ENCODE measurements around the gene BMP7.
"Not testable (repeated sequence)": the region's sequence is repeated elsewhere in the genome, so short reads cannot be mapped to it uniquely, and the experiment has no call there.

BMP7 gene

DNA sequence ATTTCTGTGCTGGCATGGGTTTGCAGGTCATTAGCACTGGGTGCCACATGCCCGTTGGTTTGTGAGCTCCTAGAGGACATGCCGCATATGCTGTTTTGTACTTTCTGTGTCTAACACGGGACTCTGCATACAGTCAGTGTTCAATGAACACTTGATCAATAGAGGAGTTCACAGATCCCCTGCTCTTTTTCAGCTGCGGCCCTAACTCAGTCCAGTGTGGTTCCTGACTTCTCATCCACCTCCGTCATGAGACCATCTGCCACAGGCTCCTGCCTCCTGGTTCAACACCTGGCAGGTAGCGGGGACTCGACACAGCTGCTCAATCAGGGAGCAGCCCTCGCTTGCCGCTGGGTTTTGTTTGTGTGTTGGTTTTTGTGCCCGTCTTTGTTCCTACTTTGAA, 13.8 kb upstream of the BMP7 start:
- no peaks in the 10 kb centered on the region for H3K36me3 ChIP-seq
- peaks cover 79% of the 10 kb centered on the region for H3K27me3 ChIP-seq
- no peaks in the 10 kb centered on the region for H3K9me3 ChIP-seq
- TF ChIP-seq, protein P1, sequence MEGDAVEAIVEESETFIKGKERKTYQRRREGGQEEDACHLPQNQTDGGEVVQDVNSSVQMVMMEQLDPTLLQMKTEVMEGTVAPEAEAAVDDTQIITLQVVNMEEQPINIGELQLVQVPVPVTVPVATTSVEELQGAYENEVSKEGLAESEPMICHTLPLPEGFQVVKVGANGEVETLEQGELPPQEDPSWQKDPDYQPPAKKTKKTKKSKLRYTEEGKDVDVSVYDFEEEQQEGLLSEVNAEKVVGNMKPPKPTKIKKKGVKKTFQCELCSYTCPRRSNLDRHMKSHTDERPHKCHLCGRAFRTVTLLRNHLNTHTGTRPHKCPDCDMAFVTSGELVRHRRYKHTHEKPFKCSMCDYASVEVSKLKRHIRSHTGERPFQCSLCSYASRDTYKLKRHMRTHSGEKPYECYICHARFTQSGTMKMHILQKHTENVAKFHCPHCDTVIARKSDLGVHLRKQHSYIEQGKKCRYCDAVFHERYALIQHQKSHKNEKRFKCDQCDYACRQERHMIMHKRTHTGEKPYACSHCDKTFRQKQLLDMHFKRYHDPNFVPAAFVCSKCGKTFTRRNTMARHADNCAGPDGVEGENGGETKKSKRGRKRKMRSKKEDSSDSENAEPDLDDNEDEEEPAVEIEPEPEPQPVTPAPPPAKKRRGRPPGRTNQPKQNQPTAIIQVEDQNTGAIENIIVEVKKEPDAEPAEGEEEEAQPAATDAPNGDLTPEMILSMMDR (IDR thresholded peaks at IDR 0.05), result no peak
- H3K4me3 ChIP-seq (ENCODE audit: low read depth in 1 of 2, low read length in 1 of 2), result no peak overlapping the region
- no peaks in the 10 kb centered on the region for H3K4me1 ChIP-seq (ENCODE audit: control insufficient read depth in 1 of 2, insufficient read depth in 1 of 2, low read depth in 1 of 2, low read length in 1 of 2)
- no peak overlapping the region for H3K27ac ChIP-seq

DNA sequence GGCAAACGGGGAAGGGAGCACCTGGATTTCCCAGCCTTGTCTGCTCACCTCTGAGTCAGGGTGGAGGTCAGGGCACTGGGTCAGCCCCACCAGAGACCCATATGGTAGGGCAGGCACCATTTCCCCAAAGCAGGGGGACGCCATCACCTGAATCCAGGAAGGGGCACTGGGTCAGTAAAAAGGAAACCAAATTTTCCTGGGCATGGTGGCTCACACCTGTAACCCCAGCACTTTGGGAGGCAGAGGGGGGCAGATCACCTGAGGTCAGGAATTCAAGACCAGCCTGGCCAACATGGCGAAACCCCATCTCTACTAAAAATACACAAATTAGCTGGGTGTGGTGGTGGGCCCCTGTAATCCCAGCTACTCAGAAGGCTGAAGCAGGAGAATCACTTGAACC, 13.1 kb upstream of the BMP7 start:
- H3K4me3 ChIP-seq (ENCODE audit: low read depth in 1 of 2, low read length in 1 of 2); H3K4me1 ChIP-seq (ENCODE audit: control insufficient read depth in 1 of 2, insufficient read depth in 1 of 2, low read depth in 1 of 2, low read length in 1 of 2); H3K27ac ChIP-seq; H3K36me3 ChIP-seq; H3K9me3 ChIP-seq: not testable (repeated sequence)
- peaks cover 79% of the 10 kb centered on the region for H3K27me3 ChIP-seq

DNA sequence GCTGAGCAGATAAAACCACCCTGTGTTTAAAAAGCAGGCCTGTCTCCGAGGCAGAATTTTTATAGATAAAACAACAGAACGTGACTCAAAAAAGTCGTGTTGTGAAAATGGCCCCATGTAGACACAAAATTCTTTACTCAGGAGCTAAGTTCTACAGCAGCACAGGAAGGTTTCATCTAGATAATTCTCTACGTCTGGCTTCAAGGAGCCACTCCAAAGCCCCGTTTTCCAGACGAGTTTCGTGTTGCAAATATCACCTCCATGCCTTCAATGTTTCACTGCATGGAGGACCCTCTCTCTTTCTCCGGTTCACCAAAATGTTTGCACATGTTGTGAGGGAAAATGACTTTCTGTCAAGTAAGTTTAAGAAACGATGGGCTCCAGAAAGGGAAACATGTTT, 12.0 kb upstream of the BMP7 start:
- Histone ChIP-seq H3K27me3 (peaks cover 77% of the 10 kb centered on the region), H3K4me3 (ENCODE audit: low read depth in 1 of 2, low read length in 1 of 2) (no peak overlapping the region)

DNA sequence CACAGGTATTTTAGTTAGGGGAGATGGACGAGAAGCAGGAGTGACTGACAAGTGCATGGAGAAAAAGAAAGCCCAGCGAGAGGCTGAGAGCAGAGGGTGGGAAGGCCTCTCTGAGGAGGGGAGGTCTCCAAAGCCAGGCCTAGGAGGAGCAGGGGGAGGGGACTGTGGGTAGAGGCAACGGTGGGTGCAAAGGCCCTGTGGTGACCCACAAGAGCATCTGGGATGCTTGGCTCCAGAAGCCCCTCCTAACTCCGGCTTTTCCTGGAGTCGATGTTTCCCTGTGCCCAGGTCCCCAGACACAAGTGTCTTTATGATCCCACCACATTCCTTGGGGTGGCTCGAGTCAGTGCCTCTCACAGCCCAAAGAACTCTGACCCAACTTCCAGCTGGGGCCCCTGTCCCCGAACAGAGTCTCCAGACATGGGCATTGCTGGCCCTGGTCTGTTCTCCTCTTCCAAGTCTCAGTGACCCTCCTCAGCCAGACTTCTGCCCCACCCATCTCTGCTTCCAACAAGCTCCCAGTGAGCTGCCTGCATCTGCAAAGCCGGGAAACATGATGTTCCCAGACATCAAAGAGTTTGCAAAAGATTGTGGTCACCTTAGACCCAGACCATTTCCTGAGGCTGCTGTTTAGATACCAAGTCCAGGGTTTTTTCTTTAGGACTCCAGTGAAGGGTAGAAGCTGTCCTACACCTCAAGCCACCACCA, 11.1 kb upstream of the BMP7 start:
- no peaks in the 10 kb centered on the region for H3K4me1 ChIP-seq (ENCODE audit: control insufficient read depth in 1 of 2, insufficient read depth in 1 of 2, low read depth in 1 of 2, low read length in 1 of 2)
- H3K9me3 ChIP-seq, result no peaks in the 10 kb centered on the region
- H3K36me3 ChIP-seq, result no peaks in the 10 kb centered on the region
- H3K27me3 ChIP-seq, result peaks cover 77% of the 10 kb centered on the region
- no peak overlapping the region for H3K4me3 ChIP-seq (ENCODE audit: low read depth in 1 of 2, low read length in 1 of 2)
- TF ChIP-seq, protein P1 (IDR thresholded peaks at IDR 0.05), result no peak
- H3K27ac ChIP-seq, result no peak overlapping the region

More for the DNA sequence above, 12.0 kb upstream of the BMP7 start:
- no peaks in the 10 kb centered on the region for H3K4me1 ChIP-seq (ENCODE audit: control insufficient read depth in 1 of 2, insufficient read depth in 1 of 2, low read depth in 1 of 2, low read length in 1 of 2)
- TF ChIP-seq, protein P1 (IDR thresholded peaks at IDR 0.05), result no peak
- H3K36me3 ChIP-seq, result no peaks in the 10 kb centered on the region
- H3K9me3 ChIP-seq, result no peaks in the 10 kb centered on the region
- H3K27ac ChIP-seq, result no peak overlapping the region

DNA sequence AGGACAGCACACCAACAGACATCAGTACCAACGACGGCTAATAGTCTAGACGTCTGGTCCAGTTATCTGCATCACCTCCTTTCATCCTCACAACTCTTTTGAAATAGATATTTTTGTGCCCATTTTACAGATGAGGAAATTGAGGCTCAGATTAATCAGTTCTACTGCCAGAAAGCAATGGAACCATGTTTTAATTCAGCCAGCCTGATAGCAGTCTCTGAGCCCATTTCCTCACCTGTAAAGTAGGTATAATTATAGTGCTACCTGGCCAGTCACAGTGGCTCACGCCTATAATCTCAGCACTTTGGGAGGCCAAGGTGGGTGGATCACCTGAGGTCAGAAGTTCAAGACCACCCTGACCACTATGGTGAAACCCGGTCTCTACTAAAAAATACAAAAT, 9.8 kb upstream of the BMP7 start:
- TF ChIP-seq, protein P1 (IDR thresholded peaks at IDR 0.05), result no peak
- H3K4me3 ChIP-seq (ENCODE audit: low read depth in 1 of 2, low read length in 1 of 2), result no peak overlapping the region

DNA sequence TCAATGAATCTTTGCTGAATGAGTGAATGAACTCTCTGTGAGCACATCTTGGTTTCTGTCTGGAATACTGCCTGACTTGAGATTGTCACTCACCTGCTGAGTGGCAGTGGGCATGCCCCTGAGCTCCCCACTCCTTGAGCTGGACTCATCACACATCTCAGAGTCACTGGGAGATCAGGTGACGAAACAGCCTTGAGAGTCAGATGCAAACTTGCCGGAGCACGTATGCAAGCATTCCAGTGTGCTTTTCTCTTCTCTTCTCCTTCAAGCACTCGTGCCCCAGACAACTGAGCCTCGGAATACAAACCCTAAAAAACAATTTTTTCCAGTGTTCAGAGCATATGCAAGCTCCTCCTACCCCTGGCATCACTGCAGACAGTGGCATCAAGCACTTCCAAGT, 9.4 kb upstream of the BMP7 start:
- Histone ChIP-seq H3K4me1 (ENCODE audit: control insufficient read depth in 1 of 2, insufficient read depth in 1 of 2, low read depth in 1 of 2, low read length in 1 of 2) (no peaks in the 10 kb centered on the region), H3K27ac (no peak overlapping the region), H3K27me3 (peaks cover 76% of the 10 kb centered on the region), H3K9me3 (no peaks in the 10 kb centered on the region), H3K36me3 (no peaks in the 10 kb centered on the region), H3K4me3 (ENCODE audit: low read depth in 1 of 2, low read length in 1 of 2) (no peak overlapping the region)
- TF ChIP-seq, protein P1 (IDR thresholded peaks at IDR 0.05), result no peak

More for the DNA sequence above, 9.8 kb upstream of the BMP7 start:
- Histone ChIP-seq H3K36me3 (no peaks in the 10 kb centered on the region), H3K9me3 (no peaks in the 10 kb centered on the region), H3K27ac (no peak overlapping the region), H3K27me3 (peaks cover 76% of the 10 kb centered on the region), H3K4me1 (ENCODE audit: control insufficient read depth in 1 of 2, insufficient read depth in 1 of 2, low read depth in 1 of 2, low read length in 1 of 2) (no peaks in the 10 kb centered on the region)

Measured in neutrophil (primary cell).